OCI-LY3 (cell line): ENCODE results near the gene ANKRD31.
"Not testable (repeated sequence)": the region's sequence is repeated elsewhere in the genome, so short reads cannot be mapped to it uniquely, and the experiment has no call there.

Source experiments
- CTCF ChIP-seq: fragments of 200-600, 300-600 bp; sonication (generic); IDR thresholded peaks from 2 replicates; pipeline ENCODE4 v1.5.1; 2014; ENCODE audit warnings: antibody characterized with exemption, low read length, low read depth
- EZH2phosphoT487 ChIP-seq: fragments of 200-600 bp; shearing (Covaris generic); IDR thresholded peaks from 2 replicates; pipeline ENCODE4 v1.6.1; 2018; ENCODE audit warnings: antibody characterized with exemption, mixed run types, low read depth

- TF ChIP-seq CTCF, EZH2phosphoT487: not testable (repeated sequence)
These were observed 140.7 kb downstream of the ANKRD31 start for GRCh38 chr5:75095956-75096355.
